ENCODE data around the gene NDUFS7.
A peak's percentile ranks its signal among the peaks of the same experiment; 100 is the strongest.

Gene NDUFS7

GRCh38 chr19:1379961-1380489 lies 3.7 kb upstream of the NDUFS7 start:
- no peak for TF ChIP-seq CTCF (IDR thresholded peaks at IDR 0.05; ENCODE audit: low read depth, low read length, missing control alignments)
- DNase-seq (ENCODE audit: extremely low read depth, low read depth) = no peak
- no peak overlapping the region for H3K4me3 ChIP-seq (replicated peaks; ENCODE audit: low read depth, low read length)

- DNase-seq (ENCODE audit: extremely low read depth, low read depth) = no peak
- no peak overlapping the region for H3K4me3 ChIP-seq (replicated peaks; ENCODE audit: low read depth, low read length)
- TF ChIP-seq CTCF (IDR thresholded peaks at IDR 0.05; ENCODE audit: low read depth, low read length, missing control alignments) = no peak
These were observed 1.5 kb upstream of the NDUFS7 start for GRCh38 chr19:1382250-1382649.

GRCh38 chr19:1383017-1383311 lies 743 bp upstream of the NDUFS7 start:
- TF ChIP-seq CTCF (IDR thresholded peaks at IDR 0.05; ENCODE audit: low read depth, low read length, missing control alignments) = no peak
- H3K4me3 ChIP-seq (replicated peaks; ENCODE audit: low read depth, low read length) = no peak overlapping the region
- no peak for DNase-seq (ENCODE audit: extremely low read depth, low read depth)

- TF ChIP-seq CTCF (IDR thresholded peaks at IDR 0.05; ENCODE audit: low read depth, low read length, missing control alignments) = no peak
- no peak for DNase-seq (ENCODE audit: extremely low read depth, low read depth)
- H3K4me3 ChIP-seq (replicated peaks; ENCODE audit: low read depth, low read length) = peak overlapping the region; percentile 98
These were observed 367 bp downstream of the NDUFS7 start for GRCh38 chr19:1384085-1384462.

GRCh38 chr19:1384478-1385110 lies 887 bp downstream of the NDUFS7 start:
- TF ChIP-seq CTCF (IDR thresholded peaks at IDR 0.05; ENCODE audit: low read depth, low read length, missing control alignments) = no peak
- peak overlapping the region; percentile 98 for H3K4me3 ChIP-seq (replicated peaks; ENCODE audit: low read depth, low read length)
- DNase-seq (ENCODE audit: extremely low read depth, low read depth) = no peak

- no peak for TF ChIP-seq CTCF (IDR thresholded peaks at IDR 0.05; ENCODE audit: low read depth, low read length, missing control alignments)
- H3K4me3 ChIP-seq (replicated peaks; ENCODE audit: low read depth, low read length) = no peak overlapping the region
- no peak for DNase-seq (ENCODE audit: extremely low read depth, low read depth)
These were observed 2.1 kb downstream of the NDUFS7 start for GRCh38 chr19:1385816-1386215.

All from HFF-Myc (cell line).